ENCODE results near the gene KRTAP13-1. TPM values are rescaled to one million over a fixed set of nuclear protein-coding genes. Genes with fewer than 3 reads are reported as not detected.

Gene KRTAP13-1
- polyA plus RNA-seq, 2 donors: not detected

DNA sequence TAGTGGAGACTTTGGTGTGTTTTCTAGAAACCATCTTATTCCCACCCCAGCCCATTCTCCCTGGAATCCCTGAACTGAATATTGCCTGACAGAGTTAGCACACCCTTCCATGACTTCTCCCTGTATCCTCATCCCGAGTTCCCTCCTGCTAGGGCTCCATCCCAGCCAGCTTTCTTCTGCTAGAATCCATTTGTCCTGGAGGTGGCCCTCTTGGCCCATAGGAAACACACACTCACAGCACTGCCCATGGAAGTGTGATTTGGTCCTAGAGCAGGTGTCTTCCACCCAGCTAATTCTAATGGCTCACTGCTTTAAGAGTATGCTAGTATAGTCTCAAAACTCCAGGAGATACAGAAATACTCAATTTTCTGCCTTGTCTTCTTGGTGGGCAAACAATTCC lies 48.4 kb downstream of the KRTAP13-1 start:
- 41 to 53% methylated on average over 1 of the region's 1 CpG for WGBS, 2 donors
- Histone ChIP-seq H3K27me3 (ENCODE audit: control insufficient read depth in 1 of 2, insufficient read depth in 2 of 2, low read length in 2 of 2) (no peaks in the 10 kb centered on the region), H3K4me3 (ENCODE audit: low read depth in 1 of 2, low read length in 2 of 2) (no peak overlapping the region), H3K9me3 (ENCODE audit: control insufficient read depth in 2 of 2, insufficient read depth in 1 of 2, low read depth in 1 of 2, low read length in 1 of 2) (no peaks in the 10 kb centered on the region), H3K36me3 (ENCODE audit: control insufficient read depth in 2 of 2, insufficient read depth in 2 of 2, low read length in 1 of 2) (no peaks in the 10 kb centered on the region), H3K27ac (ENCODE audit: low read depth in 2 of 2, low read length in 1 of 2) (no peak overlapping the region), H3K4me1 (ENCODE audit: control insufficient read depth in 2 of 2, insufficient read depth in 2 of 2, low read length in 1 of 2) (no peaks in the 10 kb centered on the region)

Other genes starting within 250 kb of the KRTAP13-1 start
- gene CLDN17, start 229.2 kb upstream of the KRTAP13-1 start, polyA plus RNA-seq: 10 to 100 TPM in 1 of 2 donors, 1 to 10 TPM in 1; 6.5 to 15.6 TPM
- 1 to 10 TPM; 1.4 to 2.6 TPM for gene CLDN8, start 179.9 kb upstream of the KRTAP13-1 start, polyA plus RNA-seq
- gene KRTAP24-1, start 113.1 kb upstream of the KRTAP13-1 start, polyA plus RNA-seq: not detected
- gene KRTAP25-1, start 106.5 kb upstream of the KRTAP13-1 start, polyA plus RNA-seq: not detected
- gene KRTAP26-1, start 75.7 kb upstream of the KRTAP13-1 start, polyA plus RNA-seq: not detected
- not detected for gene KRTAP27-1, start 58.3 kb upstream of the KRTAP13-1 start, polyA plus RNA-seq
- not detected for gene KRTAP23-1, start 47.4 kb upstream of the KRTAP13-1 start, polyA plus RNA-seq
- not detected for gene KRTAP13-2, start 23.8 kb upstream of the KRTAP13-1 start, polyA plus RNA-seq
- not detected for gene KRTAP13-3, start 29.9 kb downstream of the KRTAP13-1 start, polyA plus RNA-seq
- gene KRTAP13-4, start 34.2 kb downstream of the KRTAP13-1 start, polyA plus RNA-seq: not detected
- gene KRTAP15-1, start 44.2 kb downstream of the KRTAP13-1 start, polyA plus RNA-seq: not detected
- gene KRTAP19-1, start 84.3 kb downstream of the KRTAP13-1 start, polyA plus RNA-seq: not detected
- not detected for gene KRTAP19-2, start 91.4 kb downstream of the KRTAP13-1 start, polyA plus RNA-seq
- gene KRTAP19-3, start 96.0 kb downstream of the KRTAP13-1 start, polyA plus RNA-seq: not detected
- gene KRTAP19-4, start 101.1 kb downstream of the KRTAP13-1 start, polyA plus RNA-seq: not detected
- gene KRTAP19-5, start 106.1 kb downstream of the KRTAP13-1 start, polyA plus RNA-seq: not detected
- gene KRTAP19-6, start 145.8 kb downstream of the KRTAP13-1 start, polyA plus RNA-seq: not detected
- gene KRTAP19-7, start 165.3 kb downstream of the KRTAP13-1 start, polyA plus RNA-seq: not detected
- gene KRTAP22-2, start 194.4 kb downstream of the KRTAP13-1 start, polyA plus RNA-seq: not detected
- gene KRTAP6-3, start 196.4 kb downstream of the KRTAP13-1 start, polyA plus RNA-seq: not detected
- not detected for gene KRTAP6-2, start 202.9 kb downstream of the KRTAP13-1 start, polyA plus RNA-seq
- gene KRTAP22-1, start 205.1 kb downstream of the KRTAP13-1 start, polyA plus RNA-seq: not detected
- gene KRTAP6-1, start 217.9 kb downstream of the KRTAP13-1 start, polyA plus RNA-seq: not detected
- not detected for gene KRTAP20-1, start 220.4 kb downstream of the KRTAP13-1 start, polyA plus RNA-seq
- gene KRTAP20-4, start 224.6 kb downstream of the KRTAP13-1 start, polyA plus RNA-seq: not detected
- gene KRTAP20-2, start 239.2 kb downstream of the KRTAP13-1 start, polyA plus RNA-seq: not detected
- gene KRTAP20-3, start 246.8 kb downstream of the KRTAP13-1 start, polyA plus RNA-seq: not detected

All from esophagus (tissue), 2 donors.